ENCODE data around the gene GALM. TPM values are rescaled to one million over a fixed set of nuclear protein-coding genes. Genes with fewer than 3 reads are reported as not detected.

Gene GALM
- total RNA-seq, 1 experiment from 2014 or later: 9.1 TPM

GRCh38 chr2:38750011-38750890, 84.3 kb downstream of the GALM start:
- CTCF ChIA-PET: interaction anchor here (0.6 to 1.1 kb wide), 2 partner anchors 10 to 84 kb away, joined by 3 to 7 read pairs; partner anchors contain the start of gene GALM
- peak overlapping the region; percentile 93 for H3K4me3 Mint-ChIP-seq (ENCODE audit: low read depth, unreplicated experiment)
- H3K9me3 Mint-ChIP-seq (ENCODE audit: low read depth, unreplicated experiment): no peaks in the 10 kb centered on the region
- no TSS peak for BruUV-seq (replicated peaks)
- no peak for TF ChIP-seq CTCF (IDR thresholded peaks at IDR 0.05; ENCODE audit: unreplicated experiment)
- H3K27ac Mint-ChIP-seq (ENCODE audit: unreplicated experiment): peak overlapping the region; percentile 100
- H3K27me3 Mint-ChIP-seq (ENCODE audit: unreplicated experiment): peaks cover 12% of the 10 kb centered on the region
- intact Hi-C loops (cut with micrococcal nuclease; ENCODE audit: unreplicated experiment): loop anchor here (2.0 kb wide), 1 partner anchor 29 kb away; the partner anchor contains the start of gene GEMIN6
- H3K4me1 Mint-ChIP-seq (ENCODE audit: low read depth, unreplicated experiment): peaks cover 56% of the 10 kb centered on the region
- peaks cover 69% of the 10 kb centered on the region for H3K36me3 Mint-ChIP-seq (ENCODE audit: insufficient read depth, unreplicated experiment)
- peak; percentile 60 for DNase-seq

- Mint-ChIP-seq H3K27ac (ENCODE audit: unreplicated experiment) (peak within 1 kb of the TSS; percentile 100), H3K27me3 (ENCODE audit: unreplicated experiment) (peaks cover 12% of the 10 kb centered on the region), H3K4me1 (ENCODE audit: low read depth, unreplicated experiment) (peaks cover 48% of the 10 kb centered on the region), H3K9me3 (ENCODE audit: low read depth, unreplicated experiment) (no peaks in the 10 kb centered on the region), H3K36me3 (ENCODE audit: insufficient read depth, unreplicated experiment) (peaks cover 61% of the 10 kb centered on the region), H3K4me3 (ENCODE audit: low read depth, unreplicated experiment) (peak within 1 kb of the TSS; percentile 93)
- no peak for TF ChIP-seq CTCF (IDR thresholded peaks at IDR 0.05; ENCODE audit: unreplicated experiment)
- intact Hi-C loops (cut with micrococcal nuclease; ENCODE audit: unreplicated experiment): loop anchor here (2.0 kb wide), 1 partner anchor 28 kb away; the partner anchor contains the start of gene GEMIN6
- no TSS peak for BruUV-seq (replicated peaks)
- CTCF ChIA-PET: interaction anchor here (0.6 to 1.2 kb wide), 4 partner anchors 10 to 196 kb away, joined by 3 to 7 read pairs (median 3); partner anchors contain the start of gene GALM
- peak; percentile 95 for DNase-seq
These were observed 85.1 kb downstream of the GALM start, which contains the start of gene SRSF7 for GRCh38 chr2:38750891-38751595. SRSF7 (minus strand) TSS chr2:38751361; CDS start chr2:38751256, 105 bp downstream.

- peak overlapping the region; percentile 100 for H3K27ac Mint-ChIP-seq (ENCODE audit: unreplicated experiment)
- no peak for DNase-seq
- TF ChIP-seq CTCF (IDR thresholded peaks at IDR 0.05; ENCODE audit: unreplicated experiment): no peak
- CTCF ChIA-PET: interaction anchor here (0.9 to 1.2 kb wide), 3 partner anchors 11 to 196 kb away, joined by 3 read pairs; partner anchors contain the start of gene GALM
- peaks cover 41% of the 10 kb centered on the region for H3K4me1 Mint-ChIP-seq (ENCODE audit: low read depth, unreplicated experiment)
- H3K9me3 Mint-ChIP-seq (ENCODE audit: low read depth, unreplicated experiment): no peaks in the 10 kb centered on the region
- no TSS peak for BruUV-seq (replicated peaks)
- H3K4me3 Mint-ChIP-seq (ENCODE audit: low read depth, unreplicated experiment): peak overlapping the region; percentile 93
- H3K36me3 Mint-ChIP-seq (ENCODE audit: insufficient read depth, unreplicated experiment): peaks cover 54% of the 10 kb centered on the region
- intact Hi-C loops (cut with micrococcal nuclease; ENCODE audit: unreplicated experiment): loop anchor here (2.0 kb wide), 1 partner anchor 27 kb away; the partner anchor contains the start of gene GEMIN6
- peaks cover 12% of the 10 kb centered on the region for H3K27me3 Mint-ChIP-seq (ENCODE audit: unreplicated experiment)
These were observed 85.9 kb downstream of the GALM start for GRCh38 chr2:38751596-38752410.

- BruUV-seq (replicated peaks): no TSS peak
- Mint-ChIP-seq H3K4me3 (ENCODE audit: low read depth, unreplicated experiment) (no peak overlapping the region), H3K27ac (ENCODE audit: unreplicated experiment) (no peak overlapping the region)
These were observed 88.1 kb downstream of the GALM start for GRCh38 chr2:38754049-38754448.

More at GRCh38 chr2:38754049-38754448, 88.1 kb downstream of the GALM start:
- no peak for TF ChIP-seq CTCF (IDR thresholded peaks at IDR 0.05; ENCODE audit: unreplicated experiment)
- Mint-ChIP-seq H3K27me3 (ENCODE audit: unreplicated experiment) (peaks cover 12% of the 10 kb centered on the region), H3K4me1 (ENCODE audit: low read depth, unreplicated experiment) (peaks cover 18% of the 10 kb centered on the region), H3K36me3 (ENCODE audit: insufficient read depth, unreplicated experiment) (peaks cover 31% of the 10 kb centered on the region), H3K9me3 (ENCODE audit: low read depth, unreplicated experiment) (no peaks in the 10 kb centered on the region)
- intact Hi-C loops (cut with micrococcal nuclease; ENCODE audit: unreplicated experiment): no loop called here
- CTCF ChIA-PET: no interaction called here
- DNase-seq: no peak

All from Calu3 (cell line).